ENCODE results near the gene DNAJA3. TPM values are rescaled to one million over a fixed set of nuclear protein-coding genes. Genes with fewer than 3 reads are reported as not detected.

DNAJA3 gene
- total RNA-seq, 1 donor from 2014 or later = 31.1 TPM

- H3K27me3 Mint-ChIP-seq (ENCODE audit: unreplicated experiment) = no peaks in the 10 kb centered on the region
- H3K27ac Mint-ChIP-seq (ENCODE audit: unreplicated experiment) = no peak overlapping the region
- no peak overlapping the region for H3K4me3 Mint-ChIP-seq (ENCODE audit: unreplicated experiment)
- peaks cover 16% of the 10 kb centered on the region for H3K36me3 Mint-ChIP-seq (ENCODE audit: unreplicated experiment)
- DNase-seq (ENCODE audit: extremely low spot score, unreplicated experiment) = no peak
- H3K9me3 Mint-ChIP-seq (ENCODE audit: unreplicated experiment) = no peaks in the 10 kb centered on the region
- TF ChIP-seq CTCF (IDR thresholded peaks at IDR 0.05) = no peak
- H3K4me1 Mint-ChIP-seq (ENCODE audit: unreplicated experiment) = no peaks in the 10 kb centered on the region
Observed at GRCh38 chr16:4433228-4433627, 7.6 kb downstream of the DNAJA3 start.

DNA sequence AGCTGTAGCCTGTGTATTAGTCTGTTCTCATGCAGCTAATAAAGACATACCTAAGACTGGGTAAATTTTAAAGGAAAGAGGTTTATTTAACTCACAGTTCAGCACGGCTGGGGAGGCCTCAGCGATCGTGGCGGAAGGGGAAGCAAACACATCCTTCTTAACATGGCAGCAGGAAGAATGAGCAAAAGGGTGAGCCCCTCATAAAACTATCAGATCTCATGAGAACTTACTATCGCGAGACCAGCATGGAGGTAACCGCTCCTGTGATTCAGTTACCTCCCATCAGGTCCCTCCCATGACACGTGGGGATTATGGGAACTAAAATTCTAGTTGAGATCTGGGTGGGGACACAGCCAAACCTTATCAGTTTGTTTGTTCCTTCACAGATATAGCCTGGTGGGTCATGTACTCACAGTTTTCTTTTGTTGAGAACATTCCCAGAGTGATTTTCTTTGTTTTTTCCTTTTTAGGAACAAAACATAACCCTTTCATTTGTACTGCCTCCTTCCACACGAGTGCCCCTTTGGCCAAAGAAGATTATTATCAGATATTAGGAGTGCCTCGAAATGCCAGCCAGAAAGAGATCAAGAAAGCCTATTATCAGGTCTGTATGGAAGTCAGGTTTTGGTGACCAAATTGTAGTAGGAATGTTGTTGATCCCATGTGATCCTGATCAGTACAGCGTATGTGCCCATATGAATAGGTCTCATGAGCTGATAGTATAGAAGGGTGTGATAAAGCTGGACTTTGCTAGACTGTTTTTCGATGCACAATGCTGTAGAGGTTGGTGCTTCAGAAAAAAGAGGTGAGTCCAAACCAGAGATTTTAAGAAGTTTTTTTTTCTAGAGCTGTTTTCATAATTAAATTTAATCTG, 8.5 kb downstream of the DNAJA3 start:
- H3K27ac Mint-ChIP-seq (ENCODE audit: unreplicated experiment) = no peak overlapping the region
- H3K27me3 Mint-ChIP-seq (ENCODE audit: unreplicated experiment) = no peaks in the 10 kb centered on the region
- DNase-seq (ENCODE audit: extremely low spot score, unreplicated experiment) = no peak
- no peak for TF ChIP-seq CTCF (IDR thresholded peaks at IDR 0.05)
- H3K9me3 Mint-ChIP-seq (ENCODE audit: unreplicated experiment) = no peaks in the 10 kb centered on the region
- peaks cover 20% of the 10 kb centered on the region for H3K36me3 Mint-ChIP-seq (ENCODE audit: unreplicated experiment)
- H3K4me1 Mint-ChIP-seq (ENCODE audit: unreplicated experiment) = no peaks in the 10 kb centered on the region
- no peak overlapping the region for H3K4me3 Mint-ChIP-seq (ENCODE audit: unreplicated experiment)

GRCh38 chr16:4435337-4436067, 9.8 kb downstream of the DNAJA3 start:
- peaks cover 22% of the 10 kb centered on the region for H3K36me3 Mint-ChIP-seq (ENCODE audit: unreplicated experiment)
- no peak for DNase-seq (ENCODE audit: extremely low spot score, unreplicated experiment)
- no peak for TF ChIP-seq CTCF (IDR thresholded peaks at IDR 0.05)
- H3K27me3 Mint-ChIP-seq (ENCODE audit: unreplicated experiment) = no peaks in the 10 kb centered on the region
- H3K4me3 Mint-ChIP-seq (ENCODE audit: unreplicated experiment) = no peak overlapping the region
- H3K9me3 Mint-ChIP-seq (ENCODE audit: unreplicated experiment) = no peaks in the 10 kb centered on the region
- peak overlapping the region; percentile 9 for H3K27ac Mint-ChIP-seq (ENCODE audit: unreplicated experiment)
- no peaks in the 10 kb centered on the region for H3K4me1 Mint-ChIP-seq (ENCODE audit: unreplicated experiment)

DNA sequence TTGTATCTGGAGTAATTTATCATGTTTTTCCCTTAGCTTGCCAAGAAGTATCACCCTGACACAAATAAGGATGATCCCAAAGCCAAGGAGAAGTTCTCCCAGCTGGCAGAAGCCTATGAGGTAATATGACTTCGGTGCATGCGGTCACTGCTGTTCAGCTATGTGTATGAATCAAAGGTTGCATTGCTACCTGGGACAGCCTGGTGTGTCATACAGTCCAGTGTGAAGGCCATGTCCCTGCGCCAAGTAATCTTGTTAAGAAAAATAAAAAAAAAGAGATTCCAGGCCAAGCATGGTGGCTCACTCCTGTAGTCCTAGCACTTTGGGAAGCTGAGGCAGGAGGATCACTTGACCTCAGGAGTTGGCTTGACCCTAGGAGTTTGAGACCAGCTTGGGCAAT, 11.7 kb downstream of the DNAJA3 start:
- peaks cover 37% of the 10 kb centered on the region for H3K36me3 Mint-ChIP-seq (ENCODE audit: unreplicated experiment)
- H3K27ac Mint-ChIP-seq (ENCODE audit: unreplicated experiment) = no peak overlapping the region
- H3K9me3 Mint-ChIP-seq (ENCODE audit: unreplicated experiment) = no peaks in the 10 kb centered on the region
- no peak for DNase-seq (ENCODE audit: extremely low spot score, unreplicated experiment)
- no peaks in the 10 kb centered on the region for H3K27me3 Mint-ChIP-seq (ENCODE audit: unreplicated experiment)
- TF ChIP-seq CTCF (IDR thresholded peaks at IDR 0.05) = no peak
- H3K4me3 Mint-ChIP-seq (ENCODE audit: unreplicated experiment) = no peak overlapping the region
- no peaks in the 10 kb centered on the region for H3K4me1 Mint-ChIP-seq (ENCODE audit: unreplicated experiment)

- no peaks in the 10 kb centered on the region for H3K9me3 Mint-ChIP-seq (ENCODE audit: unreplicated experiment)
Observed at GRCh38 chr16:4442371-4442770, 16.7 kb downstream of the DNAJA3 start.

More at GRCh38 chr16:4442371-4442770, 16.7 kb downstream of the DNAJA3 start:
- H3K4me1 Mint-ChIP-seq (ENCODE audit: unreplicated experiment) = no peaks in the 10 kb centered on the region
- H3K36me3 Mint-ChIP-seq (ENCODE audit: unreplicated experiment) = peaks cover 52% of the 10 kb centered on the region
- no peak overlapping the region for H3K27ac Mint-ChIP-seq (ENCODE audit: unreplicated experiment)
- TF ChIP-seq CTCF (IDR thresholded peaks at IDR 0.05) = no peak
- no peak for DNase-seq (ENCODE audit: extremely low spot score, unreplicated experiment)
- H3K4me3 Mint-ChIP-seq (ENCODE audit: unreplicated experiment) = no peak overlapping the region
- no peaks in the 10 kb centered on the region for H3K27me3 Mint-ChIP-seq (ENCODE audit: unreplicated experiment)
